Left cardiac atrium (tissue), 4 donors: Measurements from ENCODE around the gene HS6ST2. TPM values are rescaled to one million over a fixed set of nuclear protein-coding genes. Genes with fewer than 3 reads are reported as not detected.

Experiments used
- ATAC-seq, 2 donors: fragments of 200-7000 bp; cut with Tn5 transposase; one replicate each; pipeline ENCODE4 v1.9.1; 2020; ENCODE audit warnings: mild to moderate bottlenecking in 2 of 2, moderate library complexity in 2 of 2
- DNase-seq: peaks from one replicate; pipeline ENCODE4 v3.0.0-alpha.2; 2020
- intact Hi-C, 2 donors: fragments of 100-400 bp; cut with DNase I; formaldehyde crosslinking; loops; one replicate each; pipeline versions ENCODE4 v1.14.1 to v1.15.1; 2022 to 2023
- total RNA-seq, 2 donors: library from RNA; stranded (reverse); fragmentation: NEBNext Ultra II Directional; extraction: Animal tissue kit (Norgen Biotek cat#: 25700); gene quantifications; one replicate each; pipeline ENCODE4 v1.2.1, GENCODE V29; 2021
- donor health status: DM: no; HTN: yes; CAD: no.
- donor health status: DM: no; HTN: yes; CAD: no; lungs with severe emphysema.
- donor health status: DM: yes; HTN: yes; CAD: no.
- donor health status: Dilated cardiomyopathy.

HS6ST2 gene
- total RNA-seq, 2 donors from 2014 or later, result 0.06 to 0.26 TPM

GRCh38 chrX:132657876-132658275 is 300.6 kb downstream of the HS6ST2 start:
- no peak for DNase-seq
- ATAC-seq, result no peak

GRCh38 chrX:132652871-132653270 is 305.6 kb downstream of the HS6ST2 start:
- intact Hi-C loops, result no loop called here
- DNase-seq (no peak), ATAC-seq (no peak)

More at GRCh38 chrX:132657876-132658275, 300.6 kb downstream of the HS6ST2 start:
- intact Hi-C loops, result no loop called here

- no peak for DNase-seq
- ATAC-seq, result no peak
- intact Hi-C loops, result no loop called here
Measured at GRCh38 chrX:132651421-132652086, 306.9 kb downstream of the HS6ST2 start.

GRCh38 chrX:132648895-132649294 is 309.5 kb downstream of the HS6ST2 start:
- ATAC-seq, result no peak
- intact Hi-C loops, result no loop called here
- no peak for DNase-seq

- no peak for ATAC-seq
- no peak for DNase-seq
- intact Hi-C loops, result no loop called here
Measured at GRCh38 chrX:132639446-132639845, 319.0 kb downstream of the HS6ST2 start.

GRCh38 chrX:132638313-132638712 is 320.1 kb downstream of the HS6ST2 start:
- ATAC-seq, result no peak
- DNase-seq, result no peak
- intact Hi-C loops, result no loop called here

GRCh38 chrX:132636080-132636479 is 322.3 kb downstream of the HS6ST2 start:
- ATAC-seq (no peak), DNase-seq (no peak)
- intact Hi-C loops, result no loop called here

GRCh38 chrX:132634521-132634920 is 323.9 kb downstream of the HS6ST2 start:
- intact Hi-C loops, result loop anchor here in 1 of 2 donors (5.0 kb wide), 1 partner anchor 792 kb away; no protein-coding TSS in a partner anchor
- DNase-seq, result no peak
- ATAC-seq, result no peak

GRCh38 chrX:132631579-132632232 is 326.7 kb downstream of the HS6ST2 start:
- no peak for DNase-seq
- intact Hi-C loops, result loop anchor here in 1 of 2 donors (5.0 kb wide), 1 partner anchor 789 kb away; no protein-coding TSS in a partner anchor
- peak; percentile 25 to 41 for ATAC-seq

- ATAC-seq (no peak), DNase-seq (no peak)
Measured at GRCh38 chrX:132624466-132624865, 334.0 kb downstream of the HS6ST2 start.

GRCh38 chrX:132623942-132624341 is 334.5 kb downstream of the HS6ST2 start:
- DNase-seq, result no peak
- no peak for ATAC-seq
- intact Hi-C loops, result no loop called here

More at GRCh38 chrX:132624466-132624865, 334.0 kb downstream of the HS6ST2 start:
- intact Hi-C loops, result no loop called here

GRCh38 chrX:132623300-132623699 is 335.1 kb downstream of the HS6ST2 start:
- intact Hi-C loops, result no loop called here
- ATAC-seq (no peak), DNase-seq (no peak)

GRCh38 chrX:132622130-132622529 is 336.3 kb downstream of the HS6ST2 start:
- intact Hi-C loops, result no loop called here
- DNase-seq (peak; percentile 25), ATAC-seq (no peak)

- DNase-seq (no peak), ATAC-seq (no peak)
- intact Hi-C loops, result loop anchor here in 1 of 2 donors (10.0 kb wide), 2 partner anchors 394 to 524 kb away; no protein-coding TSS in a partner anchor
Measured at GRCh38 chrX:132618810-132619209, 339.6 kb downstream of the HS6ST2 start.

- ATAC-seq, result peak in 1 of 2 donors; percentile 32
- intact Hi-C loops, result loop anchor here in 1 of 2 donors (10.0 kb wide), 2 partner anchors 391 to 521 kb away; no protein-coding TSS in a partner anchor
- DNase-seq, result peak; percentile 34
Measured at GRCh38 chrX:132615391-132616131, 342.9 kb downstream of the HS6ST2 start.

GRCh38 chrX:132614297-132614696 is 344.1 kb downstream of the HS6ST2 start:
- ATAC-seq (no peak), DNase-seq (no peak)
- intact Hi-C loops, result loop anchor here (5.0 to 10.0 kb wide), 3 partner anchors 322 to 519 kb away; no protein-coding TSS in a partner anchor

- no peak for ATAC-seq
- intact Hi-C loops, result loop anchor here (5.0 to 10.0 kb wide), 3 partner anchors 322 to 519 kb away; no protein-coding TSS in a partner anchor
- no peak for DNase-seq
Measured at GRCh38 chrX:132613801-132614200, 344.6 kb downstream of the HS6ST2 start.

GRCh38 chrX:132612821-132613564 is 345.4 kb downstream of the HS6ST2 start:
- intact Hi-C loops, result loop anchor here (5.0 to 10.0 kb wide), 3 partner anchors 321 to 518 kb away; no protein-coding TSS in a partner anchor
- ATAC-seq, result no peak
- peak; percentile 47 for DNase-seq

GRCh38 chrX:132610536-132610935 is 347.9 kb downstream of the HS6ST2 start:
- ATAC-seq (no peak), DNase-seq (no peak)
- intact Hi-C loops, result loop anchor here (5.0 to 10.0 kb wide), 3 partner anchors 318 to 516 kb away; no protein-coding TSS in a partner anchor
